Muscle layer of duodenum (tissue), 2 donors: ENCODE results near the gene SLC25A22.

ENCODE experiments used
- H3K27ac ChIP-seq: one replicate; pipeline ENCODE4 v1.7.0; 2013; ENCODE audit warnings: mild to moderate bottlenecking, low read length
- H3K27me3 ChIP-seq: one replicate; pipeline ENCODE4 v1.7.0; 2013; ENCODE audit warnings: low read depth, mild to moderate bottlenecking, control low read depth, low read length
- H3K36me3 ChIP-seq, 2 donors: one replicate each; pipeline ENCODE4 v1.7.0; 2013; ENCODE audit warnings: low read length in 2 of 2, control low read depth in 1 of 2, mild to moderate bottlenecking in 1 of 2; ENCODE audit not compliant: insufficient read depth in 2 of 2, control insufficient read depth in 1 of 2
- H3K4me1 ChIP-seq, 2 donors: one replicate each; pipeline ENCODE4 v1.7.0; 2013; ENCODE audit warnings: low read length in 2 of 2, mild to moderate bottlenecking in 2 of 2, control low read depth in 1 of 2, moderate library complexity in 1 of 2; ENCODE audit not compliant: insufficient read depth in 2 of 2, control insufficient read depth in 1 of 2
- H3K4me3 ChIP-seq, 2 donors: one replicate each; pipeline ENCODE4 v1.7.0; 2013; ENCODE audit warnings: low read length in 2 of 2, low read depth in 1 of 2, mild to moderate bottlenecking in 1 of 2
- H3K9me3 ChIP-seq, 2 donors: one replicate each; pipeline ENCODE4 v1.7.0; 2013; ENCODE audit warnings: low read length in 2 of 2, control low read depth in 1 of 2, mild to moderate bottlenecking in 1 of 2; ENCODE audit not compliant: control insufficient read depth in 1 of 2
- donor health status: healthy.

SLC25A22 gene

GRCh38 chr11:742571-743201, 55.4 kb downstream of the SLC25A22 start:
- Histone ChIP-seq H3K4me1 (no peaks in the 10 kb centered on the region), H3K9me3 (no peaks in the 10 kb centered on the region), H3K36me3 (no peaks in the 10 kb centered on the region), H3K27me3 (no peaks in the 10 kb centered on the region), H3K4me3 (no peak overlapping the region), H3K27ac (no peak overlapping the region)

GRCh38 chr11:742156-742546, 55.9 kb downstream of the SLC25A22 start:
- Histone ChIP-seq H3K27me3 (no peaks in the 10 kb centered on the region), H3K27ac (no peak overlapping the region), H3K36me3 (no peaks in the 10 kb centered on the region), H3K4me3 (no peak overlapping the region), H3K9me3 (no peaks in the 10 kb centered on the region), H3K4me1 (no peaks in the 10 kb centered on the region)
